HCT116 (cell line): Measurements from ENCODE around the gene CRIP1. TPM values are rescaled to one million over a fixed set of nuclear protein-coding genes. Genes with fewer than 3 reads are reported as not detected.

Source experiments
- ATAC-seq: fragments of 200-7000 bp; cut with Tn5 transposase; 2 replicates; pipeline ENCODE4 v1.9.1; 2020; ENCODE audit warnings: mild to moderate bottlenecking, moderate library complexity
- BruUV-seq: library from RNA; stranded (reverse); fragments of 400-500 nt; replicated peaks from 2 replicates; lab custom pipeline; 2021; lab: Mats Ljungman, UMichigan
- CTCF ChIA-PET: fragments of 300-600 bp; sonication (Branson Sonifier 250); formaldehyde crosslinking; loops from one replicate; lab custom pipeline; 2021; ENCODE audit warnings: antibody characterized with exemption; lab: Charles Lee
- POLR2A ChIA-PET: fragments of 300-600, 350-600 bp; sonication (Branson Sonifier 250); formaldehyde crosslinking; loops from one replicate; lab custom pipeline; 2021; ENCODE audit warnings: antibody characterized with exemption; lab: Charles Lee
- RAD21 ChIA-PET, 2 experiments: fragments of 300-600 bp; sonication (Branson Sonifier 250); formaldehyde crosslinking; loops; one replicate each; lab custom pipeline; 2023; ENCODE audit warnings: low total read pairs in 2 of 2; ENCODE audit not compliant: uncharacterized antibody in 2 of 2, unreplicated experiment in 2 of 2, low non-redundant PET in 1 of 2; lab: Charles Lee
- DNase-seq: peaks from one replicate; pipeline ENCODE4 v3.0.0-alpha.2; 2010; ENCODE audit warnings: low read depth, low spot score
- H2AFZ ChIP-seq: fragments of 200-600 bp; shearing (Covaris generic), sonication (generic); 2 replicates; pipeline ENCODE4 v1.6.1; 2017; ENCODE audit warnings: low read depth, mixed run types, mixed read lengths, antibody characterized with exemption, low read length; ENCODE audit not compliant: poor library complexity, severe bottlenecking
- H3K27ac ChIP-seq: 2 replicates; pipeline ENCODE4 v1.5.1; 2012; ENCODE audit warnings: low read depth, low read length
- H3K27me3 ChIP-seq: fragments of 200-600 bp; sonication (generic); 2 replicates; pipeline ENCODE4 v1.6.1; 2016; ENCODE audit warnings: mixed run types, low read length, mixed read lengths; ENCODE audit not compliant: insufficient read depth
- H3K36me3 ChIP-seq, 2 experiments: fragments of 200-500 bp in 1 of 2; fragments of 200-600 bp in 1 of 2; sonication (Bioruptor generic) in 1 of 2; sonication (generic) in 1 of 2; 2 replicates each; pipeline versions ENCODE4 v1.5.1 to v1.6.1; 2014 to 2016; ENCODE audit warnings: low read length in 2 of 2, inconsistent platforms in 1 of 2, mixed read lengths in 1 of 2, mixed run types in 1 of 2; ENCODE audit not compliant: insufficient read depth in 2 of 2, control insufficient read depth in 1 of 2
- H3K4me1 ChIP-seq, 2 experiments: fragments of 200-600 bp in 1 of 2; sonication (generic) in 1 of 2; 2 replicates each; pipeline versions ENCODE4 v1.5.1 to v1.6.1; 2012 to 2017; ENCODE audit warnings: low read length in 2 of 2, inconsistent platforms in 1 of 2, mild to moderate bottlenecking in 1 of 2, mixed read lengths in 1 of 2, mixed run types in 1 of 2, moderate library complexity in 1 of 2; ENCODE audit not compliant: insufficient read depth in 2 of 2, control insufficient read depth in 1 of 2
- H3K4me2 ChIP-seq: fragments of 200-600 bp; sonication (generic); 2 replicates; pipeline ENCODE4 v1.6.1; 2017; ENCODE audit warnings: mixed run types, low read length, mixed read lengths
- H3K4me3 ChIP-seq, 2 experiments: fragments of 200-600 bp in 1 of 2; sonication (generic) in 1 of 2; replicated peaks in 1 of 2; 2 replicates each; pipeline ENCODE4 v1.5.1; 2011 to 2016; ENCODE audit warnings: low read length in 2 of 2, control low read depth in 1 of 2, low read depth in 1 of 2, mild to moderate bottlenecking in 1 of 2, mixed read lengths in 1 of 2, mixed run types in 1 of 2
- H3K79me2 ChIP-seq: fragments of 200-600 bp; sonication (generic); 2 replicates; pipeline ENCODE4 v1.6.1; 2017; ENCODE audit warnings: mild to moderate bottlenecking, mixed run types, low read length, moderate library complexity, mixed read lengths; ENCODE audit not compliant: insufficient read depth
- H3K9ac ChIP-seq: fragments of 200-600 bp; sonication (generic); 2 replicates; pipeline ENCODE4 v1.6.1; 2016; ENCODE audit warnings: low read length, mixed read lengths
- H3K9me2 ChIP-seq: fragments of 200-600 bp; sonication (generic), shearing (Covaris generic); 2 replicates; pipeline ENCODE4 v1.6.1; 2017; ENCODE audit warnings: mixed run types, mild to moderate bottlenecking, moderate library complexity; ENCODE audit not compliant: insufficient read depth
- H3K9me3 ChIP-seq, 2 experiments: fragments of 200-500 bp in 1 of 2; fragments of 200-600 bp in 1 of 2; sonication (Bioruptor generic) in 1 of 2; sonication (generic) in 1 of 2; 2 replicates each; pipeline ENCODE4 v1.6.1; 2014 to 2017; ENCODE audit warnings: low read length in 2 of 2, mixed read lengths in 2 of 2, inconsistent platforms in 1 of 2, low read depth in 1 of 2, mild to moderate bottlenecking in 1 of 2, mixed run types in 1 of 2, moderate library complexity in 1 of 2; ENCODE audit not compliant: control insufficient read depth in 1 of 2, insufficient read depth in 1 of 2
- H4K20me1 ChIP-seq: fragments of 200-600 bp; sonication (generic), shearing (Covaris generic); 2 replicates; pipeline ENCODE4 v1.6.1; 2017; ENCODE audit warnings: mixed run types, mild to moderate bottlenecking, moderate library complexity; ENCODE audit not compliant: insufficient read depth
- ATF3 ChIP-seq: IDR thresholded peaks from 2 replicates; pipeline ENCODE4 v1.6.1; 2012
- CBX3 ChIP-seq: IDR thresholded peaks from 2 replicates; pipeline ENCODE4 v1.6.1; 2012; ENCODE audit warnings: low read depth
- CTCF ChIP-seq, 3 experiments: fragments of 200-600 bp in 1 of 3; sonication (generic) in 1 of 3; IDR thresholded peaks in 2 of 3; conservative IDR thresholded peaks in 1 of 3; 2 replicates each; pipeline ENCODE4 v1.5.1; 2012 to 2017; ENCODE audit warnings: low read depth in 2 of 3, low read length in 2 of 3, antibody characterized with exemption in 1 of 3, borderline replicate concordance in 1 of 3, control low read depth in 1 of 3, mild to moderate bottlenecking in 1 of 3, mixed read lengths in 1 of 3, mixed run types in 1 of 3, moderate library complexity in 1 of 3; ENCODE audit not compliant: insufficient read depth in 1 of 3
- EGR1 ChIP-seq: IDR thresholded peaks from 2 replicates; pipeline ENCODE4 v1.6.1; 2012; ENCODE audit warnings: low read depth
- ELF1 ChIP-seq: IDR thresholded peaks from 2 replicates; pipeline ENCODE4 v1.6.1; 2012; ENCODE audit warnings: low read depth, borderline replicate concordance
- EZH2 ChIP-seq: fragments of 200-600 bp; sonication (generic); IDR thresholded peaks from 2 replicates; pipeline ENCODE4 v1.6.1; 2017; ENCODE audit warnings: antibody characterized with exemption, mixed run types
- JUND ChIP-seq: IDR thresholded peaks from 2 replicates; pipeline ENCODE4 v1.6.1; 2012
- MAX ChIP-seq: IDR thresholded peaks from 2 replicates; pipeline ENCODE4 v1.6.1; 2012
- POLR2A ChIP-seq: IDR thresholded peaks from 2 replicates; pipeline ENCODE4 v1.7.0; 2011; ENCODE audit warnings: borderline replicate concordance; ENCODE audit not compliant: insufficient read depth, insufficient read length; ENCODE audit errors: extremely low read depth
- RAD21 ChIP-seq: IDR thresholded peaks from 2 replicates; pipeline ENCODE4 v1.6.1; 2012; ENCODE audit warnings: low read depth, mild to moderate bottlenecking
- REST ChIP-seq: IDR thresholded peaks from 2 replicates; pipeline ENCODE4 v1.6.1; 2012; ENCODE audit warnings: low read depth
- SIN3A ChIP-seq: IDR thresholded peaks from 2 replicates; pipeline ENCODE4 v1.6.1; 2012; ENCODE audit warnings: low read depth
- YY1 ChIP-seq: IDR thresholded peaks from 2 replicates; pipeline ENCODE4 v1.6.1; 2011; ENCODE audit warnings: low read length, low read depth, moderate library complexity, mild to moderate bottlenecking; ENCODE audit not compliant: insufficient replicate concordance; ENCODE audit errors: extremely low read depth
- ZBTB33 ChIP-seq: IDR thresholded peaks from 2 replicates; pipeline ENCODE4 v1.6.1; 2011; ENCODE audit warnings: mild to moderate bottlenecking, low read length, moderate library complexity; ENCODE audit not compliant: insufficient replicate concordance; ENCODE audit errors: extremely low read depth
- ZNF274 ChIP-seq: fragments of 200-500 bp; sonication (Bioruptor generic); IDR thresholded peaks from 2 replicates; pipeline ENCODE4 v1.6.1; 2014; ENCODE audit warnings: mild to moderate bottlenecking, low read depth, low read length, inconsistent platforms
- intact Hi-C: fragments of 100-400 bp; cut with micrococcal nuclease; formaldehyde crosslinking; loops from 2 replicates; pipeline ENCODE4 v1.10.0; 2022
- total RNA-seq: library from RNA; stranded (reverse); gene quantifications from one replicate; pipeline ENCODE4 v1.2.1, GENCODE V29; 2021; ENCODE audit not compliant: unreplicated experiment

CRIP1 gene
- total RNA-seq, 1 experiment from 2014 or later = 260 TPM

- no peak for TF ChIP-seq ATF3
Observed at GRCh38 chr14:105458571-105458970, 28.1 kb upstream of the CRIP1 start (continued).

GRCh38 chr14:105460116-105460515, 26.6 kb upstream of the CRIP1 start:
- no peaks in the 10 kb centered on the region for H4K20me1 ChIP-seq
- TF ChIP-seq SIN3A (no peak), JUND (no peak), CTCF (IDR thresholded peaks at IDR 0.05 in 2 of 3, conservative IDR thresholded peaks at IDR 0.05 in 1 of 3; ENCODE audit: borderline replicate concordance in 1 of 3, insufficient read depth in 1 of 3, low read depth in 2 of 3, low read length in 2 of 3) (no peak), EZH2 (no peak), YY1 (no peak), ZBTB33 (no peak), ELF1 (no peak), RAD21 (no peak), ZNF274 (no peak), REST (no peak), CBX3 (no peak), POLR2A (no peak), MAX (no peak), EGR1 (no peak)
- no peak for DNase-seq
- ChIA-PET CTCF (no interaction called here), RAD21 (no interaction called here), POLR2A (no interaction called here)
- no peak overlapping the region for H2AFZ ChIP-seq
- no peak overlapping the region for H3K27ac ChIP-seq
- no TSS peak for BruUV-seq
- peaks cover 7 to 24% of the 10 kb centered on the region in 2 experiments; a peak in 3 of 4 replicates for H3K36me3 ChIP-seq
- H3K9me2 ChIP-seq = no peaks in the 10 kb centered on the region
- intact Hi-C loops = no loop called here
- no peak overlapping the region for H3K9ac ChIP-seq
- no peaks in the 10 kb centered on the region for H3K27me3 ChIP-seq
- no peak overlapping the region for H3K4me2 ChIP-seq
- no peaks in the 10 kb centered on the region for H3K79me2 ChIP-seq
- no peak overlapping the region for H3K4me3 ChIP-seq
- H3K4me1 ChIP-seq = peaks cover 4 to 9% of the 10 kb centered on the region in 2 experiments
- H3K9me3 ChIP-seq = no peaks in the 10 kb centered on the region
- ATAC-seq = no peak
